Lower lobe of right lung (tissue), 2 donors: Measurements from ENCODE around the gene HM13. TPM values are rescaled to one million over a fixed set of nuclear protein-coding genes. Genes with fewer than 3 reads are reported as not detected.

Experiments used
- ATAC-seq, 2 donors: fragments of 200-7000 bp; cut with Tn5 transposase; one replicate each; pipeline ENCODE4 v1.9.1; 2020 to 2022; ENCODE audit warnings: mild to moderate bottlenecking in 2 of 2, moderate library complexity in 2 of 2
- DNase-seq: peaks from one replicate; pipeline ENCODE4 v3.0.0-alpha.2; 2020
- H3K27ac ChIP-seq: fragments of 200-600 bp; one replicate; pipeline ENCODE4 v1.8.0; 2022
- H3K27me3 ChIP-seq: fragments of 200-600 bp; one replicate; pipeline ENCODE4 v1.8.0; 2022; ENCODE audit warnings: low read depth
- H3K36me3 ChIP-seq: fragments of 200-600 bp; one replicate; pipeline ENCODE4 v1.8.0; 2022; ENCODE audit warnings: mild to moderate bottlenecking
- H3K4me1 ChIP-seq: fragments of 200-600 bp; one replicate; pipeline ENCODE4 v1.8.0; 2022
- H3K4me3 ChIP-seq: fragments of 200-600 bp; one replicate; pipeline ENCODE4 v1.8.0; 2022; ENCODE audit warnings: mild to moderate bottlenecking
- H3K9me3 ChIP-seq: fragments of 200-600 bp; one replicate; pipeline ENCODE4 v1.8.0; 2022
- intact Hi-C: fragments of 100-400 bp; cut with DNase I; formaldehyde crosslinking; loops from one replicate; pipeline ENCODE4 v1.11.0; 2022
- total RNA-seq: library from RNA; stranded (reverse); fragmentation: NEBNext Ultra II Directional; extraction: Animal tissue kit (Norgen Biotek cat#: 25700); gene quantifications from one replicate; pipeline ENCODE4 v1.2.1, GENCODE V29; 2021
- TF ChIP-seq, protein P1 (sequence below): fragments of 200-600 bp; IDR thresholded peaks from one replicate; pipeline ENCODE4 v1.8.0; 2022; ENCODE audit warnings: antibody characterized with exemption, mild to moderate bottlenecking
- donor health status: DM: no; HTN: yes; CAD: no; lungs with severe emphysema.

Gene HM13
- total RNA-seq, 1 donor from 2014 or later: 134 TPM

DNA sequence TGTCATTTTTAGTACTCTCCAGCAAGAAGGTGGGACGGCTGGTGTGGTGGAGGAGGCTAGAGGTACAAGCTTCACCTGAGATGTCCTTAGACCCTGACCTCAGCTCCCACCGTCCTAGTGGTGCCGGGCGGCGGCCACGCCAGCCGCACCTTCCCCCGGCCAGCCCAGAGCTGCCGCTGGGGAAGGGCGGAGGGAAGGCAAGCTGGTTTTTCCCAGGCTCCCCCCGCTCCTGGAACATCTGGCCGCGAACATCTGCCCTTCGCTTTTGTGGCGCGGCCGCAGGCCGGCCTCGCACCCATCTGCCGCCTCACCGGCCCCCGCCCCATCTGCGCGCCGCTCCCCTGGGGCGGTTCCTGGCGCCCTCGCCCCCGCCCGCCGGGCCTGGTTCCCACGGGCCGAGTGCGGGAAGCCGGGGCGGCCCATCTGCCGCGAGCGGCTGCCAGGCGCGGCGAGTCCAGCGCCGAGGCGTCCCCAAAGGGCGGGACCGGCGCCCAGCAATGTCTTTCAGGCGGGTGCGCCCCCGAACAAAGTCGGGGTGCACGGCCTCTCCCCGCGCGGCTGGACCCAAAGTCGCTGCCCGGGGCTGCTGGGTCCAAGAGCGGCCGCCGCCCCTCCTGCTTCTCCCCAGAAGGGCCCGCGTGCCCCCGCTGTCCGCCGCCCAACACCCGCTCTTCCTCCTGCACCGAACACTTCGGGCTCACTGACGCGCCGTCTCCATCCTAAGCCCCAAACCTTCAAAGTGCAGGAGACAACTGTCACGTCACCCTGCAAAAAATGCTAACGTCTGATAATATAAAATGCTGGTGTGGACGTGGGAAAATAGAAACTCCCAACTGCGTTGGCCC is 73.5 kb downstream of the HM13 start:
- peaks cover 20% of the 10 kb centered on the region for H3K4me1 ChIP-seq
- no peaks in the 10 kb centered on the region for H3K9me3 ChIP-seq
- H3K4me3 ChIP-seq: peak overlapping the region; percentile 56
- peak overlapping the region; percentile 86 for H3K27ac ChIP-seq
- DNase-seq (peak; percentile 65), ATAC-seq (peak; percentile 89 to 93)
- TF ChIP-seq, protein P1, sequence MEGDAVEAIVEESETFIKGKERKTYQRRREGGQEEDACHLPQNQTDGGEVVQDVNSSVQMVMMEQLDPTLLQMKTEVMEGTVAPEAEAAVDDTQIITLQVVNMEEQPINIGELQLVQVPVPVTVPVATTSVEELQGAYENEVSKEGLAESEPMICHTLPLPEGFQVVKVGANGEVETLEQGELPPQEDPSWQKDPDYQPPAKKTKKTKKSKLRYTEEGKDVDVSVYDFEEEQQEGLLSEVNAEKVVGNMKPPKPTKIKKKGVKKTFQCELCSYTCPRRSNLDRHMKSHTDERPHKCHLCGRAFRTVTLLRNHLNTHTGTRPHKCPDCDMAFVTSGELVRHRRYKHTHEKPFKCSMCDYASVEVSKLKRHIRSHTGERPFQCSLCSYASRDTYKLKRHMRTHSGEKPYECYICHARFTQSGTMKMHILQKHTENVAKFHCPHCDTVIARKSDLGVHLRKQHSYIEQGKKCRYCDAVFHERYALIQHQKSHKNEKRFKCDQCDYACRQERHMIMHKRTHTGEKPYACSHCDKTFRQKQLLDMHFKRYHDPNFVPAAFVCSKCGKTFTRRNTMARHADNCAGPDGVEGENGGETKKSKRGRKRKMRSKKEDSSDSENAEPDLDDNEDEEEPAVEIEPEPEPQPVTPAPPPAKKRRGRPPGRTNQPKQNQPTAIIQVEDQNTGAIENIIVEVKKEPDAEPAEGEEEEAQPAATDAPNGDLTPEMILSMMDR: no peak
- no peaks in the 10 kb centered on the region for H3K27me3 ChIP-seq
- no peaks in the 10 kb centered on the region for H3K36me3 ChIP-seq
- intact Hi-C loops: no loop called here

DNA sequence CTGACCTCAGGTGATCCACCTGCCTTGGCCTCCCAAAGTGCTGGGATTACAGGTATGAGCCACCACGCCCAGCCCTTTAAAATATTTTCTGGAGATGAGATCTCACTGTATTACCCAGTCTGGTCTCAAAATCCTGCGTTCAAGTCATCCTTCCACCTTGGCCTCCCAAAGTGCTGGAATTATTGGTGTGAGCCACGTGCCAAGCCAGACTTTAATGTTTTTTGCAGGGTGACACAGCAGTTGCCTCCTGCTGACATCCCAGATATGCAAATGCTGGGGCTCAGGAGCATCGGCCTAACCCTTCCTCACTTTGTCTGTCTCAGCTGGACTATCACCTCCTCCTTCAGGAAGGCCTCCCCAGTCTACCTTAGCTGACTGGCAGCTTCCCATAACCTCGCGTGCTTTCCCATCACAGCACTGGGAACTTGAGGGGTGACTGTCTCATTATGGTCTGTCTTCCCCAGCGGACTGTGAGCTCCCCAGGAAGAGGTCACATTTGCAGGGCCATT is 76.5 kb downstream of the HM13 start:
- H3K4me3 ChIP-seq: no peak overlapping the region
- no peaks in the 10 kb centered on the region for H3K9me3 ChIP-seq
- intact Hi-C loops: no loop called here
- ATAC-seq: no peak
- no peaks in the 10 kb centered on the region for H3K27me3 ChIP-seq
- peaks cover 44% of the 10 kb centered on the region for H3K4me1 ChIP-seq
- TF ChIP-seq, protein P1: no peak
- no peaks in the 10 kb centered on the region for H3K36me3 ChIP-seq
- DNase-seq: no peak
- no peak overlapping the region for H3K27ac ChIP-seq

GRCh38 chr20:31593221-31594001 is 79.2 kb downstream of the HM13 start:
- peak overlapping the region; percentile 89 for H3K27ac ChIP-seq
- TF ChIP-seq, protein P1: no peak
- H3K36me3 ChIP-seq: no peaks in the 10 kb centered on the region
- ATAC-seq: peak; percentile 78
- no peak overlapping the region for H3K4me3 ChIP-seq
- H3K27me3 ChIP-seq: no peaks in the 10 kb centered on the region
- peaks cover 46% of the 10 kb centered on the region for H3K4me1 ChIP-seq
- intact Hi-C loops: no loop called here
- DNase-seq: peak; percentile 71
- H3K9me3 ChIP-seq: no peaks in the 10 kb centered on the region

- H3K27me3 ChIP-seq: no peaks in the 10 kb centered on the region
- no peak overlapping the region for H3K4me3 ChIP-seq
- H3K27ac ChIP-seq: peak overlapping the region; percentile 89
- no peak for ATAC-seq
- H3K4me1 ChIP-seq: peaks cover 40% of the 10 kb centered on the region
- no peak for DNase-seq
- H3K36me3 ChIP-seq: no peaks in the 10 kb centered on the region
- H3K9me3 ChIP-seq: no peaks in the 10 kb centered on the region
- TF ChIP-seq, protein P1: no peak
- intact Hi-C loops: no loop called here
Observed at GRCh38 chr20:31594002-31594557, 79.8 kb downstream of the HM13 start.
